C4-2B (cell line): ENCODE measurements around the gene CCR5AS.

Experiments
- H3K27ac ChIP-seq: fragments of 450-650 bp; 2 replicates; pipeline ENCODE4 v1.5.1; 2017
- ZFX ChIP-seq: fragments of 450-650 bp; IDR thresholded peaks from 2 replicates; pipeline ENCODE4 v1.6.1; 2017
- TF ChIP-seq, protein P1 (sequence below): fragments of 450-650 bp; conservative IDR thresholded peaks from 2 replicates; pipeline ENCODE4 v1.5.1; 2017; ENCODE audit warnings: mild to moderate bottlenecking

CCR5AS gene

GRCh38 chr3:46371519-46372340 lies 35.1 kb downstream of the CCR5AS start:
- no peak for TF ChIP-seq ZFX
- TF ChIP-seq, protein P1, sequence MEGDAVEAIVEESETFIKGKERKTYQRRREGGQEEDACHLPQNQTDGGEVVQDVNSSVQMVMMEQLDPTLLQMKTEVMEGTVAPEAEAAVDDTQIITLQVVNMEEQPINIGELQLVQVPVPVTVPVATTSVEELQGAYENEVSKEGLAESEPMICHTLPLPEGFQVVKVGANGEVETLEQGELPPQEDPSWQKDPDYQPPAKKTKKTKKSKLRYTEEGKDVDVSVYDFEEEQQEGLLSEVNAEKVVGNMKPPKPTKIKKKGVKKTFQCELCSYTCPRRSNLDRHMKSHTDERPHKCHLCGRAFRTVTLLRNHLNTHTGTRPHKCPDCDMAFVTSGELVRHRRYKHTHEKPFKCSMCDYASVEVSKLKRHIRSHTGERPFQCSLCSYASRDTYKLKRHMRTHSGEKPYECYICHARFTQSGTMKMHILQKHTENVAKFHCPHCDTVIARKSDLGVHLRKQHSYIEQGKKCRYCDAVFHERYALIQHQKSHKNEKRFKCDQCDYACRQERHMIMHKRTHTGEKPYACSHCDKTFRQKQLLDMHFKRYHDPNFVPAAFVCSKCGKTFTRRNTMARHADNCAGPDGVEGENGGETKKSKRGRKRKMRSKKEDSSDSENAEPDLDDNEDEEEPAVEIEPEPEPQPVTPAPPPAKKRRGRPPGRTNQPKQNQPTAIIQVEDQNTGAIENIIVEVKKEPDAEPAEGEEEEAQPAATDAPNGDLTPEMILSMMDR, result no peak
- H3K27ac ChIP-seq, result no peak overlapping the region

- TF ChIP-seq, protein P1, result no peak
- no peak for TF ChIP-seq ZFX
- H3K27ac ChIP-seq, result no peak within 1 kb of the TSS
Measured at GRCh38 chr3:46370839-46371518, 35.9 kb downstream of the CCR5AS start, which contains the start of gene CCR5. CCR5 (plus strand) TSS chr3:46370946; CDS start chr3:46372903, 1,957 bp downstream.

DNA sequence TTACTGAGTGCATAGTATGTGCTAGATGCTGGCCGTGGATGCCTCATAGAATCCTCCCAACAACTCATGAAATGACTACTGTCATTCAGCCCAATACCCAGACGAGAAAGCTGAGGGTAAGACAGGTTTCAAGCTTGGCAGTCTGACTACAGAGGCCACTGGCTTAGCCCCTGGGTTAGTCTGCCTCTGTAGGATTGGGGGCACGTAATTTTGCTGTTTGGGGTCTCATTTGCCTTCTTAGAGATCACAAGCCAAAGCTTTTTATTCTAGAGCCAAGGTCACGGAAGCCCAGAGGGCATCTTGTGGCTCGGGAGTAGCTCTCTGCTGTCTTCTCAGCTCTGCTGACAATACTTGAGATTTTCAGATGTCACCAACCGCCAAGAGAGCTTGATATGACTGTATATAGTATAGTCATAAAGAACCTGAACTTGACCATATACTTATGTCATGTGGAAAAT lies 37.2 kb downstream of the CCR5AS start:
- H3K27ac ChIP-seq, result no peak overlapping the region
- TF ChIP-seq, protein P1, result no peak
- TF ChIP-seq ZFX, result no peak

DNA sequence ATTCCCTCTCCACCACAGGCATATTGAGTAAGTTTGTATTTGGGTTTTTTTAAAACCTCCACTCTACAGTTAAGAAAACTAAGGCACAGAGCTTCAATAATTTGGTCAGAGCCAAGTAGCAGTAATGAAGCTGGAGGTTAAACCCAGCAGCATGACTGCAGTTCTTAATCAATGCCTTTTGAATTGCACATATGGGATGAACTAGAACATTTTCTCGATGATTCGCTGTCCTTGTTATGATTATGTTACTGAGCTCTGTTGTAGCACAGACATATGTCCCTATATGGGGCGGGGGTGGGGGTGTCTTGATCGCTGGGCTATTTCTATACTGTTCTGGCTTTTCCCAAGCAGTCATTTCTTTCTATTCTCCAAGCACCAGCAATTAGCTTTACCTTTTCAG lies 37.7 kb downstream of the CCR5AS start:
- TF ChIP-seq, protein P1, result no peak
- no peak for TF ChIP-seq ZFX
- H3K27ac ChIP-seq, result no peak overlapping the region

GRCh38 chr3:46368569-46368968 lies 38.3 kb downstream of the CCR5AS start:
- no peak overlapping the region for H3K27ac ChIP-seq
- no peak for TF ChIP-seq ZFX
- TF ChIP-seq, protein P1, result peak; percentile 10; the same call in 1 of the 2 replicates

GRCh38 chr3:46367811-46368210 lies 39.1 kb downstream of the CCR5AS start:
- no peak for TF ChIP-seq ZFX
- TF ChIP-seq, protein P1, result no peak
- H3K27ac ChIP-seq, result no peak overlapping the region
